HG03521 (cell line): ENCODE results near the gene TMEM45A.

ENCODE experiments used
- ATAC-seq: cut with Tn5 transposase; IDR thresholded peaks from one replicate; pipeline ENCODE4 v1.9.1; 2021; ENCODE audit warnings: mild to moderate bottlenecking, moderate library complexity; ENCODE audit not compliant: unreplicated experiment

Gene TMEM45A

DNA sequence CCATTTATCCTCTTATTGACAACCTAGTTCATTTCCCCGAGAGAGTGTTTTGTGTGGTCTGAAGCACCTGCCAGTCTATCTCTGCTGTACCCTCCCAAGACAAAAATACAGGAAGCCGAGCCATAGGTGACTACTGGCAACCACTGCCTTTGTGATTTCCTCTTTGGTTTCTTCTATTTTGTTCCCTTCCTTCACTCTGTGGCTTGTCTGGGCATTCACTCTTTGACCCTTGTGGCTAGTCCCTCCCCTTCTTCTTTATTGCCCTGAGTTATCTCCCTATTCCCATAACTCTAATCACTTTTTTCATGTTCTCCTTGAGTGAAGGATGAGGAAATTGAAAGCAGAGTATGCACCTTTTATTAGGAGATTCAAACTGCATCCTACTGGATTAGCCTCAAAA is 116.9 kb downstream of the TMEM45A start, which contains the start of gene ADGRG7:
Gene ADGRG7, plus strand, starts transcription at position 297 of the 400 bp plus-strand sequence. CDS start 256 bp downstream, outside the sequence.
- ATAC-seq: no peak

DNA sequence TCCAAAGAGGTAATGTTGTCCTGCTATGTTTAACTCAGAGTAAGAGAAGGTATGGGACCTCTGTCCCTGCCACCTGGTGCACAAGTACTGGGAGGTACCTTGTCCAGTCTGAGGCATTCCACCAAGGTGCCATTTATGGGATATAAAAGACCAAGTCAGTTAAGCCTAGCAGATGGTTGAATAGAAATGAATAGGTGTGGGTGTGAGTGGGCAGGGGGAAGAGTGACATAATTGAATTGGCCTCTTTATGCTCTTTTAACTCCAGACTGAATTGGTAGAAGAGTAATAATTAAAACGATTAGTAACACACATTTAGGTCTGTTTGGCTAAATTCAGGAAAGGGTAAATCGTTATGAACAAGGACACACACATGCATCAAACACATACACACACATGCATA is 117.5 kb downstream of the TMEM45A start:
- no peak for ATAC-seq

DNA sequence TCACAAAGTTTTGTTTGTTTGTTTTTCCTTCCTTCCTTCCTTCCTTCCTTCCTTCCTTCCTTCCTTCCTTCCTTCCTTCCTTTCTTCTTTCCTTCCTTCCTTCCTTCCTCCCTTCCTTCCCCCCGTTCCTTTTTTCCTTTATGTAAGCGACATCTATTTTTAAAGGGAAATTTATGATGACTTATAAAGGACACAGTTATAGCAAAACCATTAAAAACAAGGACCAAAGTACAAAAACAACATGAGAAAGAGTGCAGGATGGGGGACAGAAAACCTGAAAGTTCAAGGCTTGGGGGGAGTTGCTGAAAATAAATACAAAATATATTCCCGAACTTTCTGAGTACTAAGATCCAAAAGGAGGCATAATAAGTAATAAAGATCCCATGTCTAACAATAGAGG is 118.8 kb downstream of the TMEM45A start:
- no peak for ATAC-seq

DNA sequence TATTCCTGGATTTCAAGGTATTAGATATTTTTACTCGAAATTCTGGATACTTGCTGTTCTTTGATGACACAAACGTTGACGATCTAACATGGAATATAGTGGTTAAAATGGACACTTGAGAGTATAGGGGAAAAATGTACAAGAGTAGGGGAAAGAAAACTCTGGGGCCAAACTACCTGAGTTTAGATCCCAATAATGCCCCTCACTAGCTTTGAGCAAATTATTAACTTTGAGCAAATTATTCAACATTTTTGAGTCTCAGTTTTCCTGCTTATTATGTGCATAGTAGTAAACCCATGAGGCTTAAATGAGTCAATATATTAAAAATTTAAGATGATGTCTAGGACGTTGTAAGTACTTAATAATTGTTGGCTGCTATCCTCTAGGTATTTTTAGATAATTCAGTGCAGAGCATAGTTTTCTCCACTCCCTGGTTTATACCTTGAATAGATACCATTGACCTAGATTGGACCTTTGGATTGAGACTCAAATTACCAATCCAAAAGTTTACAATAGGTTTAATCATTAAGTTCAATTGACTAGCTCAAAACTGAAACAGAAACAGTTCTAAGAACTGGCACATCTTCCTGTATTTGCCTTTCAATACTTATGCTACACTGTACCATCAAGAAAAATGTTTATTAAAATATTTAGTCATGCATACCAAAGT is 121.4 kb downstream of the TMEM45A start:
- no peak for ATAC-seq

DNA sequence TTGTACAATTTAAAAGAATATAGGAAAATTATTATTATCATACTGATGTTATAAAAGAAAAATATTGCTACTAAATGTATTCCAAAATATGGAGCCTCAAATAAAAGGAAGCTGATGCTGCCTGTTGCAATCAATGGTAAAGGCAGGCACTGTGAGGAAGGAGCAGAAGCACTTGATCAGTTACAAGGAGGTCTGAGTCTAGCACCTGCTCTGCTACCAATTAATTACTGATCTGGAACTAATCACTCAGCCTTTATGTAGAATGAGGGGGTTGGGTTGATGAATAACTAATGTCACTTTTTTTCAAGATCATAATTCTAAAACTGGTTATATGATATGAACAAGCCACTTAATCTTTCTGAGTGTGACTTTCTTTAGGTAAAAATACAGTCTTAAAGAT is 122.5 kb downstream of the TMEM45A start:
- no peak for ATAC-seq

DNA sequence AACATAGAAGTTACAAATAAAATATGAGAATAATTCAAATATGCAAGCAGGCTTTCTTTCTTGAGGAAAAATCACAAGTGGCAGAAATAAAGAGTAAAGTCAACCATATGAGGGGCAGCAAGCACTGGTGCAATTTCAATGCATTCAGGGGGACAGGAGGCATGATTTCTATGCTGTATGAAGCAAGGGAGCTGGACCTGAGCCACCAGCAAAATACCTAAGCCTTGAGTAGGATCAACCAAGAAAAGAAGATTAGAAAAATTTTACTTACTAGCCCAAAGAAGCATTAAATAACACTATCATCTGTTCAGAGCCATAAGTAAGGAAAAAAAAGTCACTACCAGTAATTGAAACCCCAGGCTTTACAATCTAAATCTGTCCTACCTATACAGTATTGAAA is 123.3 kb downstream of the TMEM45A start:
- ATAC-seq: no peak

- no peak for ATAC-seq
Observed at GRCh38 chr3:100621251-100621650, 128.8 kb downstream of the TMEM45A start.
